Thymus (tissue), 11 donors: ENCODE data around the gene SESN3. TPM values are rescaled to one million over a fixed set of nuclear protein-coding genes. Genes with fewer than 3 reads are reported as not detected.
"Not testable (repeated sequence)": the region's sequence is repeated elsewhere in the genome, so short reads cannot be mapped to it uniquely, and the experiment has no call there.

Experiments used
- DNase-seq, 9 donors: peaks; one replicate each; pipeline ENCODE4 v3.0.0-alpha.2; 2013; ENCODE audit warnings: low spot score in 9 of 9, low read depth in 6 of 9, missing footprints in 1 of 9
- H3K27ac ChIP-seq, 2 donors: one replicate each; pipeline ENCODE4 v1.5.1; 2013; ENCODE audit warnings: control low read depth in 1 of 2, low read depth in 1 of 2, low read length in 1 of 2, mild to moderate bottlenecking in 1 of 2, moderate library complexity in 1 of 2
- H3K27me3 ChIP-seq, 2 donors: one replicate each; pipeline ENCODE4 v1.5.1; 2013; ENCODE audit warnings: low read length in 1 of 2; ENCODE audit not compliant: control insufficient read depth in 2 of 2, insufficient read depth in 1 of 2
- H3K36me3 ChIP-seq, 2 donors: one replicate each; pipeline ENCODE4 v1.5.1; 2013; ENCODE audit warnings: low read length in 1 of 2, mild to moderate bottlenecking in 1 of 2, moderate library complexity in 1 of 2; ENCODE audit not compliant: control insufficient read depth in 2 of 2, insufficient read depth in 2 of 2
- H3K4me1 ChIP-seq, 2 donors: one replicate each; pipeline ENCODE4 v1.5.1; 2013; ENCODE audit warnings: low read length in 2 of 2; ENCODE audit not compliant: control insufficient read depth in 2 of 2, insufficient read depth in 2 of 2
- H3K4me3 ChIP-seq, 2 donors: one replicate each; pipeline ENCODE4 v1.5.1; 2013; ENCODE audit warnings: low read length in 2 of 2, control low read depth in 1 of 2, mild to moderate bottlenecking in 1 of 2
- H3K9me3 ChIP-seq, 2 donors: one replicate each; pipeline ENCODE4 v1.5.1; 2013; ENCODE audit warnings: low read length in 1 of 2, mild to moderate bottlenecking in 1 of 2; ENCODE audit not compliant: control insufficient read depth in 2 of 2, insufficient read depth in 1 of 2
- WGBS: extraction: QIAGEN DNeasy Blood & Tissue Kit; methylation state at CpG from one replicate; pipeline ENCODE4 v1.1.7; 2013; 5-methylcytosine and 5-hydroxymethylcytosine counted together
- polyA plus RNA-seq: library from polyadenylated mRNA; stranded (reverse); fragments of 200-250 nt; gene quantifications from one replicate; pipeline ENCODE4 v1.2.3, GENCODE V29; 2013
- total RNA-seq: library from RNA; stranded (reverse); fragments of 120-200 nt; gene quantifications from one replicate; pipeline ENCODE4 v1.2.4, GENCODE V29; 2013
- donor health status: healthy.

Gene SESN3
- total and polyA plus RNA-seq, 2 donors, result 18.8 to 24.1 TPM

- peak; percentile 79 to 98 (median 93) for DNase-seq
- no peaks in the 10 kb centered on the region for H3K9me3 ChIP-seq
- no peaks in the 10 kb centered on the region for H3K36me3 ChIP-seq
- H3K27ac ChIP-seq, result peak overlapping the region; percentile 88 to 99
- no peaks in the 10 kb centered on the region for H3K27me3 ChIP-seq
- peak overlapping the region; percentile 29 to 38 for H3K4me3 ChIP-seq
- peaks cover 34 to 51% of the 10 kb centered on the region in 2 donors for H3K4me1 ChIP-seq
- 5% methylated on average over 8 of the region's 8 CpGs for WGBS
Observed at GRCh38 chr11:95254131-95254704, 23.2 kb upstream of the SESN3 start.

GRCh38 chr11:95253141-95253540, 22.1 kb upstream of the SESN3 start:
- no peaks in the 10 kb centered on the region for H3K27me3 ChIP-seq
- H3K36me3 ChIP-seq, result no peaks in the 10 kb centered on the region
- H3K9me3 ChIP-seq, result no peaks in the 10 kb centered on the region
- H3K27ac ChIP-seq, result peak overlapping the region; percentile 88 to 99
- H3K4me1 ChIP-seq, result peaks cover 34 to 59% of the 10 kb centered on the region in 2 donors
- WGBS, result 94% methylated on average over 2 of the region's 2 CpGs
- DNase-seq, result no peak
- H3K4me3 ChIP-seq, result no peak overlapping the region

- Histone ChIP-seq H3K9me3 (no peaks in the 10 kb centered on the region), H3K4me1 (peaks cover 33 to 59% of the 10 kb centered on the region in 2 donors), H3K36me3 (no peaks in the 10 kb centered on the region), H3K27ac (peak overlapping the region; percentile 49 to 99), H3K27me3 (no peaks in the 10 kb centered on the region), H3K4me3 (no peak overlapping the region)
- WGBS, result 91% methylated on average over 1 of the region's 1 CpG
- no peak for DNase-seq
Observed at GRCh38 chr11:95252586-95252985, 21.6 kb upstream of the SESN3 start.

GRCh38 chr11:95251896-95252295, 20.9 kb upstream of the SESN3 start:
- peaks cover 30 to 56% of the 10 kb centered on the region in 2 donors for H3K4me1 ChIP-seq
- not testable (repeated sequence) for H3K36me3 ChIP-seq, H3K27ac ChIP-seq, H3K27me3 ChIP-seq, H3K9me3 ChIP-seq, DNase-seq, H3K4me3 ChIP-seq
- WGBS, result 98% methylated on average over 6 of the region's 6 CpGs

GRCh38 chr11:95248666-95249467, 17.9 kb upstream of the SESN3 start:
- H3K27ac ChIP-seq, result peak overlapping the region in 1 of 2 donors; percentile 56
- H3K27me3 ChIP-seq, result no peaks in the 10 kb centered on the region
- WGBS, result 92% methylated on average over 4 of the region's 4 CpGs
- DNase-seq, result no peak
- no peaks in the 10 kb centered on the region for H3K9me3 ChIP-seq
- H3K36me3 ChIP-seq, result no peaks in the 10 kb centered on the region
- no peak overlapping the region for H3K4me3 ChIP-seq
- H3K4me1 ChIP-seq, result peaks cover 8 to 28% of the 10 kb centered on the region in 2 donors

- H3K4me3 ChIP-seq, result no peak overlapping the region
- no peaks in the 10 kb centered on the region for H3K9me3 ChIP-seq
- 92% methylated on average over 3 of the region's 3 CpGs for WGBS
- no peaks in the 10 kb centered on the region for H3K27me3 ChIP-seq
- peaks cover 2 to 18% of the 10 kb centered on the region in 2 donors for H3K4me1 ChIP-seq
- no peaks in the 10 kb centered on the region for H3K36me3 ChIP-seq
- H3K27ac ChIP-seq, result peak overlapping the region in 1 of 2 donors; percentile 8
- no peak for DNase-seq
Observed at GRCh38 chr11:95247883-95248282, 16.9 kb upstream of the SESN3 start.

- H3K27ac ChIP-seq, result no peak overlapping the region
- H3K36me3 ChIP-seq, result no peaks in the 10 kb centered on the region
- no peak overlapping the region for H3K4me3 ChIP-seq
- H3K27me3 ChIP-seq, result no peaks in the 10 kb centered on the region
- no peaks in the 10 kb centered on the region for H3K9me3 ChIP-seq
- H3K4me1 ChIP-seq, result peaks cover 2 to 11% of the 10 kb centered on the region in 2 donors
- DNase-seq, result no peak
- 88% methylated on average over 1 of the region's 1 CpG for WGBS
Observed at GRCh38 chr11:95247127-95247684, 16.2 kb upstream of the SESN3 start.

GRCh38 chr11:95245581-95245980, 14.6 kb upstream of the SESN3 start:
- Histone ChIP-seq H3K9me3 (no peaks in the 10 kb centered on the region), H3K4me1 (peaks cover 3 to 8% of the 10 kb centered on the region in 2 donors), H3K27me3 (no peaks in the 10 kb centered on the region), H3K27ac (no peak overlapping the region), H3K36me3 (no peaks in the 10 kb centered on the region), H3K4me3 (no peak overlapping the region)
- DNase-seq, result no peak
- 96% methylated on average over 1 of the region's 1 CpG for WGBS

GRCh38 chr11:95245038-95245437, 14.0 kb upstream of the SESN3 start:
- H3K9me3 ChIP-seq, result no peaks in the 10 kb centered on the region
- H3K36me3 ChIP-seq, result no peaks in the 10 kb centered on the region
- H3K27ac ChIP-seq, result no peak overlapping the region
- H3K27me3 ChIP-seq, result no peaks in the 10 kb centered on the region
- H3K4me1 ChIP-seq, result peaks cover 3 to 8% of the 10 kb centered on the region in 2 donors
- 63% methylated on average over 3 of the region's 3 CpGs for WGBS
- H3K4me3 ChIP-seq, result no peak overlapping the region
- DNase-seq, result no peak
